OCI-M2 (cell line): Measurements from ENCODE around the gene IDUA.

Experiments used
- DNase-seq: peaks from one replicate; lab custom pipeline; 2025; ENCODE audit not compliant: unreplicated experiment; lab: John Stamatoyannopoulos, UW

IDUA gene

GRCh38 chr4:1013225-1014073 is 26.6 kb downstream of the IDUA start:
- no peak for DNase-seq

GRCh38 chr4:1014291-1015167 is 27.7 kb downstream of the IDUA start:
- DNase-seq = no peak

- no peak for DNase-seq
These were observed 28.3 kb downstream of the IDUA start for GRCh38 chr4:1015179-1015578.

- DNase-seq = no peak
These were observed 28.9 kb downstream of the IDUA start for GRCh38 chr4:1015746-1016145.

GRCh38 chr4:1017211-1017610 is 30.4 kb downstream of the IDUA start:
- no peak for DNase-seq

- no peak for DNase-seq
These were observed 30.9 kb downstream of the IDUA start for GRCh38 chr4:1017706-1018105.

DNA sequence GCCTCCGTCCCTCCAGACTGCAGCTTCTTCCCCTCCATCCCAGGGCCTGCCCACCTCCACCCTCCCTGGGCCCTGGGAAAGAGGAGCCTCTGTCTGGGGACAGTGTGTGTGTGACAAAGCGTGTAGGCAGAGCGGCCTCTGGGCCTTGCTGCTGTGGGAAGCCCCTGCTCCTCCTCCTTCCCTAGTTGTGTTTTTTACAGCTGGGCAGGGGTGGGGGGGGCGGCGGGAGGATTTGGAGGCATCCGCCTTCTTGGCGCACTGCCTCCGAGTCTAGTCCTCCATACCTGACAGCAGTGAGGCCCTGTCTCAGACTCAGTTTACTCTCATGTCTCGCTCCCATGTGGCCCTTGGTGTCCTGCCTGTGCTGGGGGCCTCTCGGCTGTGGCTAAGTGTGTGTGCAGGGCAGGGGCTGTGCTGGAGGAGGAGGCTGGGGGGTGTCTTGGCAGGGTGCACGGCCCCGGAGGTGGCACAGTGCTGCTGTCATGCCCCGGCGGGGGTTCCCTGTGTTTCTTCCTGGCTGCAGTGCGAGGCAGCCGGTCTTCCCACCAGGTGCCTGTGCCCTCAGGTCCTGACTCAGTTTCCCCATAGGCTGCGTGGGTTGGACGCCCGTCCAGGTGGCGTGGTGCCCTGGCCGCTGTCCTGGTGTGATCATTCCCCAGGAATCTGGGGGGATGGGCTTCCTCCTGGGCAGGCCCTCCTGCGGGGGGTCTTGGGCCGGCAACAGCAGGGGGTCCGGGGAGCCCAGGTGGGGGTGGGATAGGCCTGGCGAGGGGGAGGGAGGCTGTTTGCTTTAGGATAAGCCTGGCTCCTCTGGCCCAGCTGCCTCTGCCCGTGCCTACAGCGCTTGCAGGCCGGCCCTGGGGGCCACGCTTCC is 31.5 kb downstream of the IDUA start:
- no peak for DNase-seq

DNA sequence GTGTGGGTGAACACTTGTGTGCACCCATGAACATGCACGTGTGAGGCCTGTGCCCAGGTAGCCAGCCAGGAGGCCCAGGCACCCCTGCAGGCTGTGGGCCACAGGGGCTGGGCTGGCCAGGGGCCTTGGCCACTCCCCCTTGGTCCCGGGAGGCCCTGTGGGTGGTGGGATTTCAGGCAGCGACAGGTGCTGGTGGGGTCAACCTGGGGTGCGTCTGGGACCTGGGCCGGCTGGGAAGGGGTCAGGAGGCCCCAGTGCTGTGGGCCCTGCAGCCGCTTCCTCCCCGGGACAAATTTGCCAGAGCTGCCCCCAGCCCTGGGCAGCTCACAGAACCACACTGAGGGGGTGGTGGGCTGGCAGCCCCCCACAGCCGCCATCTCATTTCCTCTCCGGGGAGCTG is 32.5 kb downstream of the IDUA start:
- no peak for DNase-seq

DNA sequence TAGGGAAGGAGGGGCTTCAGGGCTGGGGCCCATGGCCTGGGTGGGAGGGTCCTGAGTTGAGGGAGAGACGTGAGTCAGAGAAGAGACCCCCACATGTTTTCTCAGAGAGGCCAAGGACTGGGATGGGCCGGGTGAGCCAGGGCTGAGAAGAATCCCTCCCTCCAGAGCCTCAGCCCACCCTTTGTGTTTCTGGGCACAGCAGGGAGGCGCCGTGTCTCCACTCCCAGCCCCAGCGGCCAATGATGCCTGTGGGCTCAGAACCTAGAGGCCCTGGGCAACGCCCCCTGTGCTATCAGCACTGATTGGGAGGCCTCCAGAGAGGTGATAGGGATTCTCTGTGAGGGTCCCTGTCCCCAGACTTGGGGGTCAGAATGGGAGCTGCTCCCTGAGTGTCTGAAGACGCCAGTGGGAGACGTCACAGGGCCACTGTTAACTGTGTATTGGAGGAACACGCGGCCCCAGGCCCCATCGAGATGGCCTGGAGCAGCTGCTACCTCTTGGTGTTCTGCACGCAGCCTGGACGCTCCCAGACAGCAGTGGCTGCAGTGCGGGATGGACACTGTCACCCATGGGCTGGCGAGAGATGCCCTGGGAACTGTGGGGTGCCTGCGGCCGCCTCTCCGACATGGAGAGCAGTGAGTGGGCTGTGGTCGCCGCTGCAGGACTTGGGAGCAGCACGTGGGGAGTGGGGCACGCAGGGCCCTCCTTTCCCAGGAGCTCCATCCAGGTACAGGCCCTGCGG is 33.1 kb downstream of the IDUA start:
- no peak for DNase-seq

- no peak for DNase-seq
These were observed 34.7 kb downstream of the IDUA start for GRCh38 chr4:1021386-1022050.

DNA sequence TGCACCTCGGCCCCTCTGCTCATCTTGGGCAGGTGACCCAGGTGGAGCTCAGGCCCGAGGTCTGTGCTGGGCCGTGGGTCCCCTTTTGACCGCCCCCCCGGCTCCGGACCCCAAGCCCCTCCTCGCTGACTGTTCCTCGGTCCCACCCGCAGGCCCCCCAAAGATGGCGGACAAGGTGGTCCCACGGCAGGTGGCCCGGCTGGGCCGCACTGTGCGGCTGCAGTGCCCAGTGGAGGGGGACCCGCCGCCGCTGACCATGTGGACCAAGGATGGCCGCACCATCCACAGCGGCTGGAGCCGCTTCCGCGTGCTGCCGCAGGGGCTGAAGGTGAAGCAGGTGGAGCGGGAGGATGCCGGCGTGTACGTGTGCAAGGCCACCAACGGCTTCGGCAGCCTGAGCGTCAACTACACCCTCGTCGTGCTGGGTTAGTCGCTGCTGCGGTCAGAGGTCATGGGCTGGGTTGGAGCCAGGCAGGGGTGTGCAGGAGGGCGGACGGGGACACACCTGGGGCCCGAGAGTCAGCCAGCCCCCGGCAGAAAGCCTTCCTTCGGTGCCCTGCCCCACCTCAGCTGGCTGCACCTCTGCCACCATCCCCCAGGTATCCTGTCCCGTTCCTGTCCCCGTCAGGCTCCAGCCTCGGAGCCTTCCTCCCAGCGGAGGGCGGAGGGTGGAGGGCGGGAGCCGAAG is 35.4 kb downstream of the IDUA start:
- no peak for DNase-seq

GRCh38 chr4:1022739-1023066 is 35.9 kb downstream of the IDUA start:
- DNase-seq = no peak

DNA sequence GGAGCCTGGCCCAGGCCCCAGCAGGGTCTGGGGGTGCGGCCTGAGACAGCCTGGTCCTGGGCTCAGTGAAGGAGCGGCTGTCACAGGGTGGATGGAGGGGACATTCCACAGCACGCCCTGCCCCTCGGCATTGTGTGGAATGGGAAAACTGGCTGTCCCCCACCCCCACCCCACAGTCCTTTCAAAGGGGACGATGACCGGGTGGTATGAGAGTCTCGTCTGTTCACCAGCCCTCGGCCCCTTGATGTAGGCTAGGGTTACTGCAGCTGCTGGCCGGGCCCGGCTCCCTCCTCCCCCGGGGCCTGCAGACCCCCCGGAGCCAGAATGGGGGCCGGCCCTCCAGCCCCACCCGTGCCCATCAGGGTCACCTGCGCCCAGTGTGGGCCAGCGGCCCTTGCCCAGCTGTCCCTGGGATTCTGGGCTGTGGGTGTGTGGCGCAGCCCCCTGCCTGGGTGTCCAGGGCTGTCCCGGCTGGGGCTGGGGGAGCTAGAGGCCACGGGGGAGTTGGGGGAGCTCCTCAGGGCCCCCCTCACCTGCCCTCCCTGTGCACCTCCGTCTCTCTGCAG is 36.3 kb downstream of the IDUA start:
- DNase-seq = no peak

DNA sequence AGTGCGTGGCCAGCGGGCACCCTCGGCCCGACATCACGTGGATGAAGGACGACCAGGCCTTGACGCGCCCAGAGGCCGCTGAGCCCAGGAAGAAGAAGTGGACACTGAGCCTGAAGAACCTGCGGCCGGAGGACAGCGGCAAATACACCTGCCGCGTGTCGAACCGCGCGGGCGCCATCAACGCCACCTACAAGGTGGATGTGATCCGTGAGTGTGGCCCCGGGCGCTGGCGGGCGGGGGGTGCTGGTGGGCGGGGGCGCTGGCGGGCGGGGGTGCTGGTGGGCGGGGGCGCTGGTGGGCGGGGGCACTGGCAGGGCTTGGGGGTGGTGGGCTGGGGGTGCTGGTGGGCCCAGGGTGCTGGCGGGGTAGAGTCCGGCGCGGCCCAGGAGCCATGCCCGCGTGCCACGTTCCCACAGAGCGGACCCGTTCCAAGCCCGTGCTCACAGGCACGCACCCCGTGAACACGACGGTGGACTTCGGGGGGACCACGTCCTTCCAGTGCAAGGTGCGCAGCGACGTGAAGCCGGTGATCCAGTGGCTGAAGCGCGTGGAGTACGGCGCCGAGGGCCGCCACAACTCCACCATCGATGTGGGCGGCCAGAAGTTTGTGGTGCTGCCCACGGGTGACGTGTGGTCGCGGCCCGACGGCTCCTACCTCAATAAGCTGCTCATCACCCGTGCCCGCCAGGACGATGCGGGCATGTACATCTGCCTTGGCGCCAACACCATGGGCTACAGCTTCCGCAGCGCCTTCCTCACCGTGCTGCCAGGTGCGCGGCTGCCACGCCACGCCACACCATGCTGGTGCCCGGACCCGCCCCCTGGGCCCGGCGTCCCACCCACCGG is 37.3 kb downstream of the IDUA start:
- DNase-seq = no peak

DNA sequence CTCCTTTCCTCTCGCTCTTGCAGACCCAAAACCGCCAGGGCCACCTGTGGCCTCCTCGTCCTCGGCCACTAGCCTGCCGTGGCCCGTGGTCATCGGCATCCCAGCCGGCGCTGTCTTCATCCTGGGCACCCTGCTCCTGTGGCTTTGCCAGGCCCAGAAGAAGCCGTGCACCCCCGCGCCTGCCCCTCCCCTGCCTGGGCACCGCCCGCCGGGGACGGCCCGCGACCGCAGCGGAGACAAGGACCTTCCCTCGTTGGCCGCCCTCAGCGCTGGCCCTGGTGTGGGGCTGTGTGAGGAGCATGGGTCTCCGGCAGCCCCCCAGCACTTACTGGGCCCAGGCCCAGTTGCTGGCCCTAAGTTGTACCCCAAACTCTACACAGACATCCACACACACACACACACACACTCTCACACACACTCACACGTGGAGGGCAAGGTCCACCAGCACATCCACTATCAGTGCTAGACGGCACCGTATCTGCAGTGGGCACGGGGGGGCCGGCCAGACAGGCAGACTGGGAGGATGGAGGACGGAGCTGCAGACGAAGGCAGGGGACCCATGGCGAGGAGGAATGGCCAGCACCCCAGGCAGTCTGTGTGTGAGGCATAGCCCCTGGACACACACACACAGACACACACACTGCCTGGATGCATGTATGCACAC is 38.2 kb downstream of the IDUA start:
- no peak for DNase-seq

DNA sequence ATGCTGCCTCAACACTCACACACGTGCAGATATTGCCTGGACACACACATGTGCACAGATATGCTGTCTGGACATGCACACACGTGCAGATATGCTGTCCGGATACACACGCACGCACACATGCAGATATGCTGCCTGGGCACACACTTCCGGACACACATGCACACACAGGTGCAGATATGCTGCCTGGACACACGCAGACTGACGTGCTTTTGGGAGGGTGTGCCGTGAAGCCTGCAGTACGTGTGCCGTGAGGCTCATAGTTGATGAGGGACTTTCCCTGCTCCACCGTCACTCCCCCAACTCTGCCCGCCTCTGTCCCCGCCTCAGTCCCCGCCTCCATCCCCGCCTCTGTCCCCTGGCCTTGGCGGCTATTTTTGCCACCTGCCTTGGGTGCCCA is 39.3 kb downstream of the IDUA start:
- DNase-seq = no peak

- DNase-seq = no peak
These were observed 40.5 kb downstream of the IDUA start for GRCh38 chr4:1027219-1027914.
